OCI-LY1 (cell line): ENCODE measurements around the gene POFUT1.
"Not testable (repeated sequence)": the region's sequence is repeated elsewhere in the genome, so short reads cannot be mapped to it uniquely, and the experiment has no call there.

ENCODE experiments used
- H2AFZ ChIP-seq: fragments of 200-600 bp; sonication (generic), shearing (Covaris generic); 2 replicates; pipeline ENCODE4 v1.6.0; 2014; ENCODE audit warnings: antibody characterized with exemption, mild to moderate bottlenecking, low read length
- H3F3A ChIP-seq: fragments of 200-600 bp; sonication (generic), shearing (Covaris generic); 2 replicates; pipeline ENCODE4 v1.6.0; 2014; ENCODE audit warnings: mild to moderate bottlenecking, antibody characterized with exemption, low read length, moderate library complexity; ENCODE audit not compliant: insufficient read depth
- H3K27ac ChIP-seq: fragments of 200-600 bp; sonication (generic); 2 replicates; pipeline ENCODE4 v1.5.1; 2014; ENCODE audit warnings: low read length, mixed run types, mild to moderate bottlenecking, low read depth; ENCODE audit not compliant: poor library complexity, severe bottlenecking
- H3K27me3 ChIP-seq: fragments of 200-600 bp; sonication (generic); 2 replicates; pipeline ENCODE4 v1.6.0; 2014; ENCODE audit warnings: antibody characterized with exemption, mild to moderate bottlenecking, low read length, moderate library complexity; ENCODE audit not compliant: insufficient read depth
- H3K36me3 ChIP-seq: fragments of 200-600 bp; sonication (generic); 2 replicates; pipeline ENCODE4 v1.6.1; 2014; ENCODE audit warnings: mild to moderate bottlenecking, antibody characterized with exemption, low read length, moderate library complexity, mixed read lengths; ENCODE audit not compliant: insufficient read depth
- H3K4me1 ChIP-seq: fragments of 200-600 bp; sonication (generic); 2 replicates; pipeline ENCODE4 v1.5.1; 2014; ENCODE audit warnings: mild to moderate bottlenecking, low read length, moderate library complexity; ENCODE audit not compliant: insufficient read depth, severe bottlenecking
- H3K4me2 ChIP-seq: fragments of 200-600 bp; sonication (generic), shearing (Covaris generic); 2 replicates; pipeline ENCODE4 v1.6.1; 2014; ENCODE audit warnings: low read length
- H3K4me3 ChIP-seq: fragments of 200-600 bp; sonication (generic); 2 replicates; pipeline ENCODE4 v1.5.1; 2014; ENCODE audit warnings: low read length, low read depth, mild to moderate bottlenecking, mixed read lengths; ENCODE audit not compliant: poor library complexity, severe bottlenecking
- H3K79me2 ChIP-seq: fragments of 200-600 bp; shearing (Covaris generic); 2 replicates; pipeline ENCODE4 v1.6.1; 2016; ENCODE audit warnings: mixed run types, low read length, mixed read lengths; ENCODE audit not compliant: insufficient read depth
- H3K9ac ChIP-seq: fragments of 200-600 bp; sonication (generic), shearing (Covaris generic); 2 replicates; pipeline ENCODE4 v1.6.1; 2014; ENCODE audit warnings: mild to moderate bottlenecking, low read length, mixed read lengths
- H3K9me2 ChIP-seq: fragments of 200-600 bp; sonication (generic), shearing (Covaris generic); 2 replicates; pipeline ENCODE4 v1.6.1; 2014; ENCODE audit warnings: low read depth, mild to moderate bottlenecking, low read length, mixed read lengths
- H3K9me3 ChIP-seq: fragments of 200-600 bp; shearing (Covaris generic); 2 replicates; pipeline ENCODE4 v1.6.1; 2014; ENCODE audit warnings: low read length, mixed read lengths
- H4K20me1 ChIP-seq: fragments of 200-600 bp; sonication (generic), shearing (Covaris generic); 2 replicates; pipeline ENCODE4 v1.6.0; 2016; ENCODE audit warnings: mild to moderate bottlenecking, low read length; ENCODE audit not compliant: insufficient read depth
- CTCF ChIP-seq: fragments of 200-600 bp; sonication (generic), shearing (Covaris generic); IDR thresholded peaks from 2 replicates; pipeline ENCODE4 v1.5.1; 2017; ENCODE audit warnings: mild to moderate bottlenecking, antibody characterized with exemption, low read length, moderate library complexity, mixed read lengths
- EZH2 ChIP-seq: fragments of 200-600 bp; sonication (generic), shearing (Covaris generic); IDR thresholded peaks from 2 replicates; pipeline ENCODE4 v1.8.0; 2017; ENCODE audit warnings: borderline replicate concordance, mixed run types, mild to moderate bottlenecking, antibody characterized with exemption, low read length, moderate library complexity, mixed read lengths

The POFUT1 gene

GRCh38 chr20:32263398-32263954, 55.8 kb downstream of the POFUT1 start:
- no peaks in the 10 kb centered on the region for H3K4me1 ChIP-seq
- H3K4me2 ChIP-seq, result no peak overlapping the region
- H3K9ac ChIP-seq, result no peak overlapping the region
- no peaks in the 10 kb centered on the region for H3K79me2 ChIP-seq
- no peaks in the 10 kb centered on the region for H3K9me3 ChIP-seq
- no peaks in the 10 kb centered on the region for H4K20me1 ChIP-seq
- no peak overlapping the region for H3K27ac ChIP-seq
- H3F3A ChIP-seq, result no peaks in the 10 kb centered on the region
- TF ChIP-seq EZH2, result no peak
- TF ChIP-seq CTCF, result no peak
- no peaks in the 10 kb centered on the region for H3K36me3 ChIP-seq
- H2AFZ ChIP-seq, result no peak overlapping the region
- H3K4me3 ChIP-seq, result no peak overlapping the region
- no peaks in the 10 kb centered on the region for H3K27me3 ChIP-seq
- no peaks in the 10 kb centered on the region for H3K9me2 ChIP-seq

GRCh38 chr20:32271620-32272019, 63.9 kb downstream of the POFUT1 start:
- peaks cover 3% of the 10 kb centered on the region for H3K9me3 ChIP-seq
- no peak overlapping the region for H3K27ac ChIP-seq
- H3F3A ChIP-seq, result no peaks in the 10 kb centered on the region
- no peak for TF ChIP-seq EZH2
- TF ChIP-seq CTCF, result no peak
- no peaks in the 10 kb centered on the region for H3K9me2 ChIP-seq
- H2AFZ ChIP-seq, result no peak overlapping the region
- H3K4me2 ChIP-seq, result no peak overlapping the region
- peaks cover 7% of the 10 kb centered on the region for H3K4me1 ChIP-seq
- H3K36me3 ChIP-seq, result no peaks in the 10 kb centered on the region
- no peak overlapping the region for H3K9ac ChIP-seq
- no peak overlapping the region for H3K4me3 ChIP-seq
- H3K27me3 ChIP-seq, result no peaks in the 10 kb centered on the region
- H3K79me2 ChIP-seq, result no peaks in the 10 kb centered on the region
- H4K20me1 ChIP-seq, result no peaks in the 10 kb centered on the region

DNA sequence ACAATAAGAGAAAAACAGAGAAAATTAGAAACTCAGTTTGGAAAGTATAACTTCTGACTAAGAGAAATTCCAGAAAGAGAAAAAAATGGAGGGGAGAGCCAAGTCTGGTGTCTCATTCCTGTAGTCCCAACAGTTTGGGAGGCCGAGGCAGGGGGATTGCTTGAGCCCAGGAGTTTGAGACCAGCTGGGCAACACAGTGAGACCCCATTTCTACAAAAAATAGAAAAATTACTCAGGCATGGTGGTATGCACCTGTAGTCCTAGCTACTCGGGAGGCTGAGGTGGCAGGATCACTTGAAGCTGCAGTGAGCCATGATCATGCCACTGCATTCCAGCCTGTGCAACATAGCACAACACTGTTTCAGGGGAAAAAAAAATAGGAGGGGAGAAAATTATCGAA, 66.7 kb downstream of the POFUT1 start:
- H3K9ac ChIP-seq, result no peak overlapping the region
- H3K4me2 ChIP-seq, result no peak overlapping the region
- no peak overlapping the region for H3K4me3 ChIP-seq
- peaks cover 22% of the 10 kb centered on the region for H3K4me1 ChIP-seq
- no peaks in the 10 kb centered on the region for H3K27me3 ChIP-seq
- no peak for TF ChIP-seq EZH2
- H3K9me2 ChIP-seq, result no peaks in the 10 kb centered on the region
- no peak overlapping the region for H2AFZ ChIP-seq
- no peaks in the 10 kb centered on the region for H3K79me2 ChIP-seq
- no peak overlapping the region for H3K27ac ChIP-seq
- H3F3A ChIP-seq, result no peaks in the 10 kb centered on the region
- no peaks in the 10 kb centered on the region for H4K20me1 ChIP-seq
- H3K36me3 ChIP-seq, result no peaks in the 10 kb centered on the region
- H3K9me3 ChIP-seq, result peaks cover 3% of the 10 kb centered on the region

- H3F3A ChIP-seq, H3K36me3 ChIP-seq, H3K79me2 ChIP-seq, H3K9me2 ChIP-seq, H4K20me1 ChIP-seq, H3K4me2 ChIP-seq, H3K27me3 ChIP-seq, H3K9ac ChIP-seq, H3K4me3 ChIP-seq, H3K9me3 ChIP-seq, H2AFZ ChIP-seq, H3K27ac ChIP-seq: not testable (repeated sequence)
- peaks cover 22% of the 10 kb centered on the region for H3K4me1 ChIP-seq
These were observed 67.5 kb downstream of the POFUT1 start for GRCh38 chr20:32275163-32275562.
